Fibroblast of lung (primary cell): ENCODE data around the gene ALDOA. TPM values are rescaled to one million over a fixed set of nuclear protein-coding genes. Genes with fewer than 3 reads are reported as not detected.
A peak's percentile ranks its signal among the peaks of the same experiment; 100 is the strongest.
"Not testable (repeated sequence)": the region's sequence is repeated elsewhere in the genome, so short reads cannot be mapped to it uniquely, and the experiment has no call there.

Experiments used
- DNase-seq, 2 donors: peaks; one replicate each; pipeline versions ENCODE4 v3.0.0 to v3.0.0-alpha.2; 2010; ENCODE audit warnings: low read depth in 2 of 2
- H2AFZ ChIP-seq: 2 replicates; pipeline ENCODE4 v1.5.1; 2012; ENCODE audit warnings: low read length, control low read depth, inconsistent platforms
- H3K27ac ChIP-seq: 2 replicates; pipeline ENCODE4 v1.5.1; 2011; ENCODE audit warnings: low read length, control low read depth; ENCODE audit not compliant: insufficient read depth
- H3K27me3 ChIP-seq: 2 replicates; pipeline ENCODE4 v1.5.1; 2011; ENCODE audit warnings: mild to moderate bottlenecking, low read length; ENCODE audit not compliant: control insufficient read depth, insufficient read depth
- H3K36me3 ChIP-seq: 2 replicates; pipeline ENCODE4 v1.5.1; 2011; ENCODE audit warnings: low read length; ENCODE audit not compliant: control insufficient read depth, insufficient read depth
- H3K4me1 ChIP-seq: 2 replicates; pipeline ENCODE4 v1.5.1; 2011; ENCODE audit warnings: low read length; ENCODE audit not compliant: control insufficient read depth, insufficient read depth; ENCODE audit errors: extremely low read depth
- H3K4me2 ChIP-seq: 2 replicates; pipeline ENCODE4 v1.5.1; 2011; ENCODE audit warnings: low read length, control low read depth; ENCODE audit not compliant: insufficient read depth; ENCODE audit errors: extremely low read depth
- H3K4me3 ChIP-seq, 4 experiments: fragments of 200-600 bp in 1 of 4; sonication (generic) in 1 of 4; replicated peaks in 1 of 4; 2 replicates each; pipeline ENCODE4 v1.5.1; 2011 to 2016; ENCODE audit warnings: low read length in 4 of 4, low read depth in 3 of 4, mild to moderate bottlenecking in 3 of 4, control low read depth in 2 of 4, inconsistent platforms in 1 of 4, mixed read lengths in 1 of 4; ENCODE audit not compliant: insufficient read depth in 1 of 4; ENCODE audit errors: control extremely low read depth in 1 of 4
- H3K79me2 ChIP-seq: 2 replicates; pipeline ENCODE4 v1.5.1; 2012; ENCODE audit warnings: mild to moderate bottlenecking, low read length, inconsistent platforms; ENCODE audit not compliant: control insufficient read depth, insufficient read depth
- H3K9ac ChIP-seq: 2 replicates; pipeline ENCODE4 v1.5.1; 2011; ENCODE audit warnings: mild to moderate bottlenecking, low read length, control low read depth; ENCODE audit not compliant: insufficient read depth
- H3K9me3 ChIP-seq: 2 replicates; pipeline ENCODE4 v1.5.1; 2012; ENCODE audit warnings: low read depth, low read length; ENCODE audit not compliant: control insufficient read depth, insufficient read depth
- H4K20me1 ChIP-seq: 2 replicates; pipeline ENCODE4 v1.5.1; 2011; ENCODE audit warnings: low read length; ENCODE audit not compliant: control insufficient read depth, insufficient read depth; ENCODE audit errors: extremely low read depth
- EZH2 ChIP-seq: IDR thresholded peaks from 2 replicates; pipeline ENCODE4 v1.5.1; 2012; ENCODE audit warnings: low read length, control low read depth, mild to moderate bottlenecking; ENCODE audit errors: missing control alignments
- polyA minus RNA-seq: library from RNA; depleted of rRNA, polyadenylated mRNA; stranded (reverse); fragments of >200 nt; gene quantifications from 2 replicates; pipeline ENCODE4 v1.2.3, GENCODE V29; 2011; ENCODE audit warnings: low replicate concordance
- polyA plus RNA-seq, 2 donors: library from polyadenylated mRNA; depleted of rRNA in 1 of 2; stranded (reverse) in 1 of 2; unstranded in 1 of 2; fragments of >200 nt; gene quantifications; 2 replicates each; pipeline ENCODE4 v1.2.1, GENCODE V29; 2011 to 2012; ENCODE audit warnings: missing spikeins in 1 of 2
- total RNA-seq: library from RNA; depleted of rRNA; stranded (reverse); fragments of >200 nt; gene quantifications from 2 replicates; pipeline ENCODE4 v1.2.1, GENCODE V29; 2014
- TF ChIP-seq, protein P1 (sequence below), 2 donors: IDR thresholded peaks in 1 of 2; conservative IDR thresholded peaks in 1 of 2; 1 replicate in 1 of 2; 2 replicates in 1 of 2; pipeline ENCODE4 v1.5.1; 2011 to 2012; ENCODE audit warnings: low read length in 2 of 2, control low read depth in 1 of 2, inconsistent platforms in 1 of 2, low read depth in 1 of 2, mild to moderate bottlenecking in 1 of 2

The ALDOA gene
- total RNA-seq: 461 and 474 TPM in 2 replicates
- polyA plus RNA-seq: 1,015 and 1,066 TPM in 2 replicates
- polyA plus RNA-seq (2012): 1,704 and 1,856 TPM in 2 replicates
- 3,082 and 4,109 TPM in 2 replicates for polyA minus RNA-seq

- Histone ChIP-seq H3K36me3 (peaks cover 29% of the 10 kb centered on the region), H3K27me3 (no peaks in the 10 kb centered on the region), H3K27ac (peak within 1 kb of the TSS; percentile 99), H2AFZ (peak within 1 kb of the TSS; percentile 69), H3K4me1 (peaks cover 37% of the 10 kb centered on the region), H3K79me2 (peaks cover 46% of the 10 kb centered on the region), H3K9me3 (no peaks in the 10 kb centered on the region), H3K4me2 (peak within 1 kb of the TSS; percentile 92), H3K4me3 (peak within 1 kb of the TSS; percentile 80 to 97 (median 92)), H3K9ac (peak within 1 kb of the TSS; percentile 98), H4K20me1 (no peaks in the 10 kb centered on the region)
- DNase-seq: peak; percentile 98 to 99
- TF ChIP-seq EZH2: no peak
- TF ChIP-seq, protein P1, sequence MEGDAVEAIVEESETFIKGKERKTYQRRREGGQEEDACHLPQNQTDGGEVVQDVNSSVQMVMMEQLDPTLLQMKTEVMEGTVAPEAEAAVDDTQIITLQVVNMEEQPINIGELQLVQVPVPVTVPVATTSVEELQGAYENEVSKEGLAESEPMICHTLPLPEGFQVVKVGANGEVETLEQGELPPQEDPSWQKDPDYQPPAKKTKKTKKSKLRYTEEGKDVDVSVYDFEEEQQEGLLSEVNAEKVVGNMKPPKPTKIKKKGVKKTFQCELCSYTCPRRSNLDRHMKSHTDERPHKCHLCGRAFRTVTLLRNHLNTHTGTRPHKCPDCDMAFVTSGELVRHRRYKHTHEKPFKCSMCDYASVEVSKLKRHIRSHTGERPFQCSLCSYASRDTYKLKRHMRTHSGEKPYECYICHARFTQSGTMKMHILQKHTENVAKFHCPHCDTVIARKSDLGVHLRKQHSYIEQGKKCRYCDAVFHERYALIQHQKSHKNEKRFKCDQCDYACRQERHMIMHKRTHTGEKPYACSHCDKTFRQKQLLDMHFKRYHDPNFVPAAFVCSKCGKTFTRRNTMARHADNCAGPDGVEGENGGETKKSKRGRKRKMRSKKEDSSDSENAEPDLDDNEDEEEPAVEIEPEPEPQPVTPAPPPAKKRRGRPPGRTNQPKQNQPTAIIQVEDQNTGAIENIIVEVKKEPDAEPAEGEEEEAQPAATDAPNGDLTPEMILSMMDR (conservative IDR thresholded peaks at IDR 0.05 in 1 of 2, IDR thresholded peaks at IDR 0.05 in 1 of 2; ENCODE audit: low read depth in 1 of 2, low read length in 2 of 2): no peak
Observed at GRCh38 chr16:30065102-30065942, at the start of gene ALDOA. ALDOA (plus strand) TSS chr16:30065760; CDS start chr16:30066898, 1,138 bp downstream.

DNA sequence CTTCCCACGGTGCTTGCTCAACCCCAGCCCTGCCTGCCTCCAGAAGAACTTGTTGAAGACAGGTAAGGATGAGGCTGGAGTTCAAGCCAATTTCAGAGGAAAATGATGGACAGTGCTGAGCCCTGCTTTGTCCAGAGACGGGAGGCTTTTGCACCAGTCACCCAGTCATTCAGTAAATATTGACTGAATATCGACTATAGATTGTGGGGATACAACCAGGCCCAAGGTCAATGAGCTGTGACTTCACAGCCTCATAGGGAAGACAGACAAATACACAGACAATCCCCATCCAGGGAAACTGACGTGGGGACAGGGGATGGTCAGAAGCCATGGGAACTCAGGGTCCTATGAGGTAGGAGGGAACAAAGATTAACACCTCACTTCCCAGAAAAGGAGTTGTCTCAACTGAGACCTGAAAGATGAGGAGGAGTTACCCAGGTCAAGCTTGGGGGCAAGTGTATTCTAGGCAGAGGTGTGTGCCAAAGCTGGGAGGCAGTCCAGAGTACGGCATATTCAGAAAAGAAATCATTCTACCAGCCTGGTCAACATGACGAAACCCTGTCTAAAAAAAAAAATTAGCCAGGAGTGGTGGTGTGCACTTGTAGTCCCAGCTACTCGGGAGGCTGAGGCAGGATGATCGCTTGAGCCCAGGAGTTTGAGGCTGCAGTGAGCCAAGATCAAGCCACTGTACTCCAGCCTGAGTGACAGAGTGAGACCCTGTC, 48.8 kb upstream of the ALDOA start:
- no peaks in the 10 kb centered on the region for H3K4me1 ChIP-seq
- DNase-seq: no peak
- H2AFZ ChIP-seq: no peak overlapping the region
- H3K27me3 ChIP-seq: peaks cover 6% of the 10 kb centered on the region
- no peaks in the 10 kb centered on the region for H3K9me3 ChIP-seq
- no peaks in the 10 kb centered on the region for H3K79me2 ChIP-seq
- no peak overlapping the region for H3K9ac ChIP-seq
- TF ChIP-seq, protein P1 (conservative IDR thresholded peaks at IDR 0.05 in 1 of 2, IDR thresholded peaks at IDR 0.05 in 1 of 2; ENCODE audit: low read depth in 1 of 2, low read length in 2 of 2): no peak
- TF ChIP-seq EZH2: no peak
- no peak overlapping the region for H3K27ac ChIP-seq
- no peak overlapping the region for H3K4me3 ChIP-seq
- no peaks in the 10 kb centered on the region for H4K20me1 ChIP-seq
- H3K36me3 ChIP-seq: no peaks in the 10 kb centered on the region
- no peak overlapping the region for H3K4me2 ChIP-seq

GRCh38 chr16:30017277-30017656, 48.3 kb upstream of the ALDOA start:
- Histone ChIP-seq H3K27me3 (peaks cover under 1% of the 10 kb centered on the region), H3K4me1 (no peaks in the 10 kb centered on the region), H3K79me2 (no peaks in the 10 kb centered on the region)

GRCh38 chr16:30017937-30018336, 47.6 kb upstream of the ALDOA start:
- H3K36me3 ChIP-seq, H3K27ac ChIP-seq, H3K4me2 ChIP-seq, H3K4me3 ChIP-seq, H3K4me1 ChIP-seq, H4K20me1 ChIP-seq, H3K79me2 ChIP-seq, H3K9me3 ChIP-seq, H2AFZ ChIP-seq, H3K27me3 ChIP-seq, DNase-seq, H3K9ac ChIP-seq: not testable (repeated sequence)

More at GRCh38 chr16:30017277-30017656, 48.3 kb upstream of the ALDOA start:
- no peak for DNase-seq
- Histone ChIP-seq H3K4me3 (no peak overlapping the region), H4K20me1 (no peaks in the 10 kb centered on the region), H3K9ac (no peak overlapping the region), H2AFZ (no peak overlapping the region), H3K36me3 (no peaks in the 10 kb centered on the region), H3K9me3 (no peaks in the 10 kb centered on the region), H3K27ac (no peak overlapping the region), H3K4me2 (no peak overlapping the region)
- no peak for TF ChIP-seq EZH2
- TF ChIP-seq, protein P1 (conservative IDR thresholded peaks at IDR 0.05 in 1 of 2, IDR thresholded peaks at IDR 0.05 in 1 of 2; ENCODE audit: low read depth in 1 of 2, low read length in 2 of 2): no peak
